H9 (cell line): ENCODE data around the gene NUMA1. TPM values are rescaled to one million over a fixed set of nuclear protein-coding genes. Genes with fewer than 3 reads are reported as not detected.

Experiments used
- DNase-seq: peaks from one replicate; pipeline ENCODE4 v3.0.0-alpha.2; 2017
- H2AFZ ChIP-seq: one replicate; pipeline ENCODE4 v1.6.1; 2013; ENCODE audit warnings: mild to moderate bottlenecking, low read length, control low read depth, moderate library complexity
- H2AK5ac ChIP-seq: 2 replicates; pipeline ENCODE4 v1.6.1; 2013; ENCODE audit warnings: low read length, control low read depth, mixed read lengths; ENCODE audit not compliant: insufficient read length
- H2BK120ac ChIP-seq: one replicate; pipeline ENCODE4 v1.6.1; 2013; ENCODE audit warnings: low read depth, mild to moderate bottlenecking, low read length, control low read depth, inconsistent platforms; ENCODE audit not compliant: poor library complexity, severe bottlenecking
- H2BK12ac ChIP-seq: 2 replicates; pipeline ENCODE4 v1.6.1; 2013; ENCODE audit warnings: low read length, control low read depth, mixed read lengths, low read depth; ENCODE audit not compliant: insufficient read length
- H2BK15ac ChIP-seq: 2 replicates; pipeline ENCODE4 v1.6.1; 2013; ENCODE audit warnings: low read depth, low read length, control low read depth
- H2BK20ac ChIP-seq: one replicate; pipeline ENCODE4 v1.6.1; 2013; ENCODE audit warnings: low read depth, mild to moderate bottlenecking, low read length, control low read depth, inconsistent platforms; ENCODE audit not compliant: poor library complexity, severe bottlenecking
- H2BK5ac ChIP-seq: 2 replicates; pipeline ENCODE4 v1.6.1; 2013; ENCODE audit warnings: low read length, control low read depth, mixed read lengths; ENCODE audit not compliant: insufficient read length
- H3K14ac ChIP-seq: 2 replicates; pipeline ENCODE4 v1.6.1; 2013; ENCODE audit warnings: low read length, control low read depth; ENCODE audit not compliant: insufficient read depth
- H3K18ac ChIP-seq: 2 replicates; pipeline ENCODE4 v1.6.1; 2013; ENCODE audit warnings: low read depth, mild to moderate bottlenecking, mixed read lengths, low read length, control low read depth; ENCODE audit not compliant: insufficient read length
- H3K23ac ChIP-seq: 2 replicates; pipeline ENCODE4 v1.6.1; 2013; ENCODE audit warnings: low read length, control low read depth, mixed read lengths, low read depth; ENCODE audit not compliant: insufficient read length
- H3K23me2 ChIP-seq: 2 replicates; pipeline ENCODE4 v1.6.1; 2013; ENCODE audit warnings: low read depth, mild to moderate bottlenecking, mixed read lengths, low read length, control low read depth; ENCODE audit not compliant: insufficient read length, poor library complexity, severe bottlenecking
- H3K27ac ChIP-seq: 2 replicates; pipeline ENCODE4 v1.5.1; 2013; ENCODE audit warnings: low read length, control low read depth, mixed read lengths, low read depth; ENCODE audit not compliant: insufficient read length
- H3K27me3 ChIP-seq: 2 replicates; pipeline ENCODE4 v1.6.1; 2013; ENCODE audit warnings: low read length, control low read depth, inconsistent platforms; ENCODE audit not compliant: insufficient read depth
- H3K4ac ChIP-seq: 2 replicates; pipeline ENCODE4 v1.6.1; 2013; ENCODE audit warnings: low read depth, mild to moderate bottlenecking, control low read depth, inconsistent platforms, low read length, moderate library complexity
- H3K4me1 ChIP-seq: 2 replicates; pipeline ENCODE4 v1.6.1; 2013; ENCODE audit warnings: low read length, control low read depth, inconsistent platforms; ENCODE audit not compliant: insufficient read depth
- H3K4me2 ChIP-seq: 2 replicates; pipeline ENCODE4 v1.6.1; 2013; ENCODE audit warnings: low read length, control low read depth, mixed read lengths; ENCODE audit not compliant: insufficient read length, insufficient read depth
- H3K56ac ChIP-seq: 2 replicates; pipeline ENCODE4 v1.6.1; 2013; ENCODE audit warnings: low read depth, mild to moderate bottlenecking, mixed read lengths, low read length, control low read depth; ENCODE audit not compliant: insufficient read length
- H3K79me1 ChIP-seq: 2 replicates; pipeline ENCODE4 v1.6.1; 2013; ENCODE audit warnings: low read depth, mild to moderate bottlenecking, moderate library complexity, low read length, control low read depth, inconsistent platforms; ENCODE audit not compliant: insufficient read depth, poor library complexity, severe bottlenecking
- H3K79me2 ChIP-seq: 2 replicates; pipeline ENCODE4 v1.6.1; 2013; ENCODE audit warnings: low read length, control low read depth, inconsistent platforms; ENCODE audit not compliant: insufficient read depth
- H3K9ac ChIP-seq: 2 replicates; pipeline ENCODE4 v1.6.1; 2013; ENCODE audit warnings: low read length, control low read depth, mixed read lengths; ENCODE audit not compliant: insufficient read length; ENCODE audit errors: extremely low read depth
- H3K9me3 ChIP-seq: one replicate; pipeline ENCODE4 v1.6.1; 2013; ENCODE audit warnings: low read depth, low read length, inconsistent platforms; ENCODE audit not compliant: control insufficient read depth
- H3T11ph ChIP-seq: one replicate; pipeline ENCODE4 v1.6.1; 2013; ENCODE audit warnings: mild to moderate bottlenecking, low read length, control low read depth, inconsistent platforms
- H4K20me1 ChIP-seq: one replicate; pipeline ENCODE4 v1.6.1; 2013; ENCODE audit not compliant: control insufficient read depth, insufficient read length, insufficient read depth
- H4K5ac ChIP-seq: 2 replicates; pipeline ENCODE4 v1.6.1; 2013; ENCODE audit warnings: low read depth, mild to moderate bottlenecking, mixed read lengths, low read length, control low read depth; ENCODE audit not compliant: insufficient read length
- H4K8ac ChIP-seq: replicated peaks from 2 replicates; pipeline ENCODE4 v1.6.1; 2013; ENCODE audit warnings: low read length, control low read depth, mixed read lengths, low read depth; ENCODE audit not compliant: insufficient read length
- H4K91ac ChIP-seq: 2 replicates; pipeline ENCODE4 v1.6.1; 2013; ENCODE audit warnings: low read depth, mild to moderate bottlenecking, moderate library complexity, mixed read lengths, low read length, control low read depth; ENCODE audit not compliant: insufficient read length
- H3K27ac Mint-ChIP-seq, 3 experiments: 2 replicates in 2 of 3; 3 replicates in 1 of 3; pipeline ENCODE4 v1.8.0; 2020 to 2021; ENCODE audit warnings: mixed read lengths in 3 of 3, mild to moderate bottlenecking in 1 of 3, moderate library complexity in 1 of 3
- H3K27me3 Mint-ChIP-seq: 2 replicates; pipeline ENCODE4 v1.8.0; 2021; ENCODE audit warnings: low read depth, mild to moderate bottlenecking, moderate library complexity, mixed read lengths
- H3K36me3 Mint-ChIP-seq, 3 experiments: 2 replicates in 2 of 3; 3 replicates in 1 of 3; pipeline ENCODE4 v1.8.0; 2020 to 2021; ENCODE audit warnings: low read depth in 3 of 3, mixed read lengths in 3 of 3; ENCODE audit not compliant: insufficient read depth in 1 of 3
- H3K4me1 Mint-ChIP-seq, 2 experiments: 2 replicates each; pipeline ENCODE4 v1.8.0; 2020; ENCODE audit warnings: mixed read lengths in 2 of 2
- H3K4me3 Mint-ChIP-seq, 2 experiments: 2 replicates in 1 of 2; 3 replicates in 1 of 2; pipeline ENCODE4 v1.8.0; 2020 to 2021; ENCODE audit warnings: mild to moderate bottlenecking in 2 of 2, mixed read lengths in 2 of 2, moderate library complexity in 1 of 2
- H3K9me3 Mint-ChIP-seq, 2 experiments: 2 replicates in 1 of 2; 3 replicates in 1 of 2; pipeline ENCODE4 v1.8.0; 2020; ENCODE audit warnings: mild to moderate bottlenecking in 2 of 2, mixed read lengths in 2 of 2, moderate library complexity in 1 of 2
- CTCF ChIP-seq: fragments of 200-600 bp; sonication (generic); conservative IDR thresholded peaks from 3 replicates; pipeline ENCODE4 v1.8.0; 2021; ENCODE audit warnings: antibody characterized with exemption, mild to moderate bottlenecking
- WGBS: extraction: QIAGEN DNeasy Blood & Tissue Kit; methylation state at CpG from one replicate; pipeline ENCODE4 v1.1.7; 2013; ENCODE audit warnings: missing lambda C conversion rate, low lambda C conversion rate, mixed read lengths; ENCODE audit not compliant: insufficient read length; ENCODE audit errors: extremely low coverage; 5-methylcytosine and 5-hydroxymethylcytosine counted together
- total RNA-seq: library from RNA; stranded (reverse); gene quantifications from 2 replicates; pipeline ENCODE4 v1.2.1, GENCODE V29; 2021

NUMA1 gene
- total RNA-seq, 1 experiment from 2014 or later: 136 TPM

GRCh38 chr11:71999362-71999761 is 81.0 kb downstream of the NUMA1 start:
- Mint-ChIP-seq H3K27me3 (peaks cover 4% of the 10 kb centered on the region; the same call in 1 of the 2 replicates), H3K4me1 (peaks cover 0 to 7% of the 10 kb centered on the region in 2 experiments; a peak in 1 of 4 replicates), H3K9me3 (no peaks in the 10 kb centered on the region), H3K36me3 (peaks cover 23 to 48% (median 30%) of the 10 kb centered on the region in 3 experiments; a peak in 6 of 7 replicates), H3K4me3 (no peak overlapping the region), H3K27ac (peak overlapping the region in 2 of 3 experiments; percentile 72 to 73; a peak in 3 of 7 replicates)
- Histone ChIP-seq H2BK12ac (no peak overlapping the region), H3K9me3 (no peaks in the 10 kb centered on the region), H3K4ac (no peak overlapping the region), H2BK5ac (no peak overlapping the region), H2BK20ac (no peak overlapping the region), H2BK15ac (no peak overlapping the region), H3K56ac (no peak overlapping the region), H3K18ac (no peak overlapping the region), H2BK120ac (no peak overlapping the region), H2AK5ac (no peak overlapping the region), H2AFZ (no peak overlapping the region), H4K5ac (no peak overlapping the region), H3K79me1 (no peaks in the 10 kb centered on the region), H3K23ac (no peak overlapping the region), H4K20me1 (peaks cover 2% of the 10 kb centered on the region), H3K4me2 (no peak overlapping the region), H3K23me2 (no peaks in the 10 kb centered on the region), H3T11ph (no peak overlapping the region), H3K27me3 (no peaks in the 10 kb centered on the region), H3K4me1 (no peaks in the 10 kb centered on the region), H3K9ac (no peak overlapping the region), H4K91ac (no peak overlapping the region), H3K14ac (no peak overlapping the region), H3K27ac (no peak overlapping the region), H4K8ac (no peak overlapping the region), H3K79me2 (no peaks in the 10 kb centered on the region)
- WGBS: no CpG with 5 or more reads among the region's 2 CpGs
- no peak for DNase-seq
- TF ChIP-seq CTCF: no peak
